ENCODE data around the gene MYH14.
"Not testable (repeated sequence)": the region's sequence is repeated elsewhere in the genome, so short reads cannot be mapped to it uniquely, and the experiment has no call there.

GRCh38 chr19:50337031-50337430, 133.6 kb downstream of the MYH14 start:
- TF ChIP-seq POLR2A (IDR thresholded peaks at IDR 0.05; ENCODE audit: low read length); GATA1 (IDR thresholded peaks at IDR 0.05; ENCODE audit: low read depth, low read length): not testable (repeated sequence)
